Testis (tissue), 2 donors: ENCODE results near the gene FCHSD2.

Experiments
- CTCF ChIP-seq, 3 experiments: fragments of 450-650 bp in 2 of 3; fragments of 200-600 bp in 1 of 3; sonication (generic) in 1 of 3; IDR thresholded peaks; one replicate each; pipeline ENCODE4 v1.5.1; 2016 to 2019; ENCODE audit warnings: antibody characterized with exemption in 3 of 3, mild to moderate bottlenecking in 2 of 3, moderate library complexity in 1 of 3
- POLR2A ChIP-seq: fragments of 450-650 bp; IDR thresholded peaks from one replicate; pipeline ENCODE4 v1.6.1; 2017; ENCODE audit warnings: antibody characterized with exemption, mild to moderate bottlenecking, moderate library complexity

GRCh38 chr11:72900013-72900412 is 242.1 kb downstream of the FCHSD2 start:
- no peak for TF ChIP-seq CTCF (IDR thresholded peaks at IDR 0.05)
- no peak for TF ChIP-seq POLR2A
